HepG2 (cell line): ENCODE data around the gene IFT43. TPM values are rescaled to one million over a fixed set of nuclear protein-coding genes. Genes with fewer than 3 reads are reported as not detected.
A peak's percentile ranks its signal among the peaks of the same experiment; 100 is the strongest.

Experiments used
- ATAC-seq: fragments of 200-7000 bp; cut with Tn5 transposase; 3 replicates; pipeline ENCODE4 v1.9.1; 2020; ENCODE audit warnings: mild to moderate bottlenecking, moderate library complexity
- BruUV-seq: library from RNA; stranded (reverse); fragments of 400-500 nt; replicated peaks from 2 replicates; lab custom pipeline; 2021; lab: Mats Ljungman, UMichigan
- CTCF ChIA-PET: fragments of 300-600 bp; formaldehyde crosslinking; extraction: SDS; loops from one replicate; lab custom pipeline; 2021; ENCODE audit warnings: low total read pairs, inconsistent platforms, low intra/inter-chr PET ratio; lab: Yijun Ruan, JAX
- POLR2A ChIA-PET: fragments of 350-600 bp; sonication (Branson Sonifier 250); formaldehyde crosslinking; loops from one replicate; lab custom pipeline; 2020; ENCODE audit warnings: antibody characterized with exemption, inconsistent platforms; lab: Yijun Ruan, JAX
- DNase-seq: peaks from one replicate; pipeline ENCODE4 v3.0.0-alpha.2; 2015; ENCODE audit warnings: low spot score
- FAIRE-seq: peaks from 3 replicates; lab custom pipeline; 2011; peaks lifted over from hg19 to GRCh38; lab: Jason Lieb, UNC
- H2AFZ ChIP-seq: one replicate; pipeline ENCODE4 v1.6.1; 2011; ENCODE audit warnings: low read length, inconsistent platforms
- H3K27ac ChIP-seq: fragments of 300-600 bp; 3 replicates; pipeline ENCODE4 v1.8.0; 2011; ENCODE audit warnings: mixed run types, mild to moderate bottlenecking, mixed read lengths, low read length, inconsistent platforms; ENCODE audit not compliant: insufficient read depth; ENCODE audit errors: extremely low read length
- H3K27me3 ChIP-seq, 2 experiments: fragments of 200-600 bp in 1 of 2; 2 replicates in 1 of 2; 3 replicates in 1 of 2; pipeline versions ENCODE4 v1.6.0 to v1.8.0; 2011; ENCODE audit warnings: low read length in 2 of 2, mild to moderate bottlenecking in 2 of 2, moderate library complexity in 2 of 2, inconsistent platforms in 1 of 2; ENCODE audit not compliant: insufficient read depth in 2 of 2, control insufficient read depth in 1 of 2
- H3K36me3 ChIP-seq, 2 experiments: fragments of 200-600 bp in 1 of 2; replicated peaks in 1 of 2; 2 replicates in 1 of 2; 3 replicates in 1 of 2; pipeline versions ENCODE4 v1.5.1 to v1.8.0; 2011; ENCODE audit warnings: low read length in 2 of 2, inconsistent platforms in 1 of 2; ENCODE audit not compliant: insufficient read depth in 2 of 2, control insufficient read depth in 1 of 2
- H3K4me1 ChIP-seq: 2 replicates; pipeline ENCODE4 v1.5.1; 2012; ENCODE audit warnings: low read length, inconsistent platforms; ENCODE audit not compliant: insufficient read depth
- H3K4me2 ChIP-seq: 2 replicates; pipeline ENCODE4 v1.6.0; 2011; ENCODE audit warnings: low read depth, low read length, inconsistent platforms
- H3K4me3 ChIP-seq, 3 experiments: fragments of 200-600 bp in 1 of 3; sonication (generic), shearing (Covaris generic) in 1 of 3; replicated peaks in 1 of 3; 2 replicates each; pipeline ENCODE4 v1.5.1; 2011 to 2016; ENCODE audit warnings: low read length in 3 of 3, inconsistent platforms in 2 of 3, low read depth in 2 of 3, mild to moderate bottlenecking in 2 of 3, control low read depth in 1 of 3, mixed read lengths in 1 of 3; ENCODE audit not compliant: insufficient read depth in 1 of 3
- H3K79me2 ChIP-seq: one replicate; pipeline ENCODE4 v1.6.1; 2011; ENCODE audit warnings: low read length, inconsistent platforms; ENCODE audit not compliant: insufficient read depth
- H3K9ac ChIP-seq: 2 replicates; pipeline ENCODE4 v1.6.0; 2011; ENCODE audit warnings: mild to moderate bottlenecking, low read depth, low read length, inconsistent platforms; ENCODE audit not compliant: insufficient read depth
- H3K9me3 ChIP-seq: 2 replicates; pipeline ENCODE4 v1.5.1; 2012; ENCODE audit warnings: mild to moderate bottlenecking, low read length
- H4K20me1 ChIP-seq: 2 replicates; pipeline ENCODE4 v1.6.0; 2011; ENCODE audit warnings: inconsistent platforms, mild to moderate bottlenecking, low read length, moderate library complexity; ENCODE audit not compliant: insufficient read depth
- ASH2L ChIP-seq: fragments of 300-600, 200-600 bp; sonication (generic); IDR thresholded peaks from 2 replicates; pipeline ENCODE4 v1.7.0; 2017; ENCODE audit warnings: low read depth, mild to moderate bottlenecking, moderate library complexity, mixed read lengths, low read length; ENCODE audit not compliant: insufficient read length
- ATF4 ChIP-seq, 2 experiments: fragments of 450-650 bp in 1 of 2; sonication (generic) in 1 of 2; formaldehyde crosslinking; IDR thresholded peaks; 2 replicates each; pipeline versions ENCODE4 v1.5.0 to v1.8.0; 2020 to 2022; ENCODE audit warnings: mild to moderate bottlenecking in 1 of 2, missing genetic modification reagents in 1 of 2
- FOXO1 ChIP-seq: sonication (generic); formaldehyde crosslinking; IDR thresholded peaks from 2 replicates; pipeline ENCODE4 v1.4.0; 2020; ENCODE audit warnings: missing genetic modification reagents
- IKZF5 ChIP-seq: IDR thresholded peaks from 2 replicates; pipeline ENCODE4 v1.6.1; 2018; ENCODE audit warnings: missing genetic modification reagents, mild to moderate bottlenecking, missing compliant biosample characterization
- ISX ChIP-seq: sonication (generic); formaldehyde crosslinking; conservative IDR thresholded peaks from 2 replicates; pipeline ENCODE4 v1.5.0; 2020; ENCODE audit warnings: missing genetic modification reagents
- NFYB ChIP-seq: sonication (generic); formaldehyde crosslinking; IDR thresholded peaks from 2 replicates; pipeline ENCODE4 v1.4.0; 2020; ENCODE audit warnings: missing genetic modification reagents
- SP1 ChIP-seq, 2 experiments: fragments of 450-650 bp in 1 of 2; sonication (generic) in 1 of 2; formaldehyde crosslinking in 1 of 2; IDR thresholded peaks; 2 replicates each; pipeline versions ENCODE4 v1.4.0 to v1.6.1; 2016 to 2020; ENCODE audit warnings: missing genetic modification reagents in 1 of 2
- THAP7 ChIP-seq: sonication (generic); formaldehyde crosslinking; IDR thresholded peaks from 2 replicates; pipeline ENCODE4 v1.8.1; 2023; ENCODE audit warnings: mild to moderate bottlenecking, missing genetic modification reagents
- ZNF281 ChIP-seq: sonication (generic); formaldehyde crosslinking; IDR thresholded peaks from 2 replicates; pipeline ENCODE4 v1.4.0; 2020; ENCODE audit warnings: missing genetic modification reagents, borderline replicate concordance
- ZNF563 ChIP-seq: sonication (generic); formaldehyde crosslinking; IDR thresholded peaks from 2 replicates; pipeline ENCODE4 v1.8.0; 2022; ENCODE audit warnings: mild to moderate bottlenecking, moderate library complexity, missing genetic modification reagents
- ZNF740 ChIP-seq: sonication (generic); formaldehyde crosslinking; IDR thresholded peaks from 2 replicates; pipeline ENCODE4 v1.4.0; 2020; ENCODE audit warnings: missing genetic modification reagents
- WGBS: methylation state at CpG from one replicate; pipeline ENCODE4 v1.1.6; 2017; ENCODE audit warnings: low lambda C conversion rate; 5-methylcytosine and 5-hydroxymethylcytosine counted together
- in situ Hi-C: cut with HindIII; loops from 2 replicates; pipeline ENCODE4 v1.10.0; 2017; ENCODE audit warnings: low pct_unique_long_range_greater_than_20kb; ENCODE audit not compliant: extremely low pct_ligation_motif_present
- intact Hi-C: fragments of 100-400 bp; cut with micrococcal nuclease; formaldehyde crosslinking; loops from one replicate; pipeline ENCODE4 v1.10.0; 2022; ENCODE audit not compliant: unreplicated experiment
- polyA plus RNA-seq, 8 experiments: library from polyadenylated mRNA; depleted of rRNA in 3 of 8; stranded (reverse) in 7 of 8; unstranded in 1 of 8; fragments of >200 nt; fragmentation: Illumina TruSeq in 4 of 8; extraction: Trizol in 4 of 8; gene quantifications; 2 replicates each; pipeline versions ENCODE4 v1.2.1 to v1.2.3, GENCODE V29; 2011 to 2016; ENCODE audit warnings: low read depth in 4 of 8, missing spikeins in 1 of 8, mixed read lengths in 1 of 8; ENCODE audit not compliant: insufficient read depth in 1 of 8
- total RNA-seq, 5 experiments: library from RNA; depleted of rRNA; stranded (reverse); fragments of >200 nt; fragmentation: Illumina TruSeq; extraction: Trizol; gene quantifications; 2 replicates each; pipeline ENCODE4 v1.2.3, GENCODE V29; 2016; ENCODE audit warnings: low read depth in 1 of 5

Gene IFT43
- total and polyA plus RNA-seq, 2 of the 13 experiments (the other 11 are each of a cell fraction or from before 2014, with no cell fraction given), result 0.15 to 0.55 TPM

GRCh38 chr14:75993567-75994041 is 8.0 kb downstream of the IFT43 start:
- Histone ChIP-seq H3K27me3 (no peaks in the 10 kb centered on the region), H3K4me3 (no peak overlapping the region), H3K79me2 (no peaks in the 10 kb centered on the region), H3K27ac (no peak overlapping the region), H3K36me3 (no peaks in the 10 kb centered on the region), H3K4me2 (no peak overlapping the region), H3K9ac (no peak overlapping the region), H3K9me3 (no peaks in the 10 kb centered on the region), H2AFZ (no peak overlapping the region), H4K20me1 (no peaks in the 10 kb centered on the region), H3K4me1 (peaks cover 21% of the 10 kb centered on the region)
- no peak for DNase-seq
- peak; percentile 52 for ATAC-seq
- 60% methylated on average over 1 of the region's 1 CpG for WGBS
- POLR2A ChIA-PET, result no interaction called here
- intact Hi-C loops, result no loop called here
- TF ChIP-seq ISX (CRISPR knock-in tag) (no peak), ZNF281 (CRISPR knock-in tag) (no peak), ASH2L (no peak), FOXO1 (CRISPR knock-in tag) (no peak)
- BruUV-seq, result no TSS peak
- in situ Hi-C loops, result no loop called here
- FAIRE-seq, result no peak
- CTCF ChIA-PET, result no interaction called here

- Histone ChIP-seq H3K9ac (no peak overlapping the region), H3K36me3 (no peaks in the 10 kb centered on the region), H3K4me1 (peaks cover 7% of the 10 kb centered on the region; the same call in 1 of the 2 replicates), H3K27ac (no peak overlapping the region), H2AFZ (no peak overlapping the region), H3K4me3 (no peak overlapping the region), H3K27me3 (no peaks in the 10 kb centered on the region), H4K20me1 (no peaks in the 10 kb centered on the region), H3K4me2 (no peak overlapping the region), H3K9me3 (no peaks in the 10 kb centered on the region), H3K79me2 (no peaks in the 10 kb centered on the region)
- intact Hi-C loops, result no loop called here
- 63% methylated on average over 17 of the region's 17 CpGs for WGBS
- DNase-seq (no peak), FAIRE-seq (no peak), ATAC-seq (no peak)
- ChIA-PET POLR2A (no interaction called here), CTCF (no interaction called here)
- in situ Hi-C loops, result no loop called here
- BruUV-seq, result no TSS peak
- TF ChIP-seq IKZF5 (CRISPR knock-in tag) (no peak), NFYB (CRISPR knock-in tag) (no peak), SP1 (IDR thresholded peaks at IDR 0.05) (no peak), SP1 (CRISPR knock-in tag; IDR thresholded peaks at IDR 0.05) (no peak), ZNF563 (no peak), ATF4 (CRISPR knock-in tag; IDR thresholded peaks at IDR 0.05) (no peak), THAP7 (CRISPR knock-in tag) (no peak), ZNF740 (no peak)
Observed at GRCh38 chr14:75995372-75996041, 9.9 kb downstream of the IFT43 start.
